Measurements from ENCODE around the gene CUTC. TPM values are rescaled to one million over a fixed set of nuclear protein-coding genes. Genes with fewer than 3 reads are reported as not detected.
"Not testable (repeated sequence)": the region's sequence is repeated elsewhere in the genome, so short reads cannot be mapped to it uniquely, and the experiment has no call there.

The CUTC gene
- 18.0 TPM for polyA plus RNA-seq (ENCODE audit: insufficient read length)

- peak; percentile 100 for DNase-seq
These were observed at the start of gene CUTC, which contains the start of gene COX15 for GRCh38 chr10:99732033-99732842. Gene CUTC (plus strand): TSS chr10:99732234. CDS start chr10:99732349, 115 bp downstream. Gene COX15 (minus strand): TSS chr10:99732127. CDS start chr10:99732049, 78 bp downstream.

GRCh38 chr10:99682752-99683151 lies 49.3 kb upstream of the CUTC start:
- DNase-seq, result no peak

- DNase-seq, result no peak
These were observed 46.5 kb upstream of the CUTC start for GRCh38 chr10:99685597-99685967.

GRCh38 chr10:99689461-99689860 lies 42.6 kb upstream of the CUTC start:
- no peak for DNase-seq

- no peak for DNase-seq
These were observed 38.0 kb upstream of the CUTC start for GRCh38 chr10:99693933-99694583.

GRCh38 chr10:99695761-99696160 lies 36.3 kb upstream of the CUTC start:
- DNase-seq, result no peak

- no peak for DNase-seq
These were observed 33.4 kb upstream of the CUTC start for GRCh38 chr10:99698504-99699080.

GRCh38 chr10:99700649-99701048 lies 31.4 kb upstream of the CUTC start:
- no peak for DNase-seq

- DNase-seq, result no peak
These were observed 23.5 kb upstream of the CUTC start for GRCh38 chr10:99708428-99709012.

GRCh38 chr10:99709480-99710229 lies 22.4 kb upstream of the CUTC start:
- DNase-seq, result no peak

GRCh38 chr10:99711129-99711719 lies 20.8 kb upstream of the CUTC start:
- peak; percentile 29 for DNase-seq

- no peak for DNase-seq
These were observed 17.6 kb upstream of the CUTC start for GRCh38 chr10:99714446-99714845.

- no peak for DNase-seq
These were observed 11.6 kb upstream of the CUTC start for GRCh38 chr10:99720387-99720786.

- DNase-seq, result no peak
These were observed 2.0 kb upstream of the CUTC start for GRCh38 chr10:99730026-99730425.

- no peak for DNase-seq
These were observed 565 bp upstream of the CUTC start for GRCh38 chr10:99731306-99732032.

- DNase-seq, result no peak
These were observed 1.3 kb downstream of the CUTC start for GRCh38 chr10:99733366-99733765.

- not testable (repeated sequence) for DNase-seq
These were observed 2.1 kb downstream of the CUTC start for GRCh38 chr10:99734111-99734510.

GRCh38 chr10:99740260-99740659 lies 8.2 kb downstream of the CUTC start:
- no peak for DNase-seq

GRCh38 chr10:99740933-99741559 lies 9.0 kb downstream of the CUTC start:
- DNase-seq, result no peak

- DNase-seq, result no peak
These were observed 10.2 kb downstream of the CUTC start for GRCh38 chr10:99742254-99742653.

GRCh38 chr10:99742701-99743100 lies 10.7 kb downstream of the CUTC start:
- no peak for DNase-seq
